Forelimb muscle (tissue), 1 donor: ENCODE data around the gene B9D1. TPM values are rescaled to one million over a fixed set of nuclear protein-coding genes. Genes with fewer than 3 reads are reported as not detected.

Source experiments
- DNase-seq: peaks from one replicate; pipeline ENCODE4 v3.0.0-alpha.2; 2013; ENCODE audit warnings: low read depth
- polyA plus RNA-seq: library from polyadenylated mRNA; unstranded; fragments of 120-200 nt; gene quantifications from one replicate; pipeline ENCODE4 v1.2.1, GENCODE V29; 2013; ENCODE audit not compliant: insufficient read length

Gene B9D1
- polyA plus RNA-seq, 1 donor = 6.3 TPM

GRCh38 chr17:19338031-19338990 is 24.2 kb downstream of the B9D1 start:
- no peak for DNase-seq

- no peak for DNase-seq
Observed at GRCh38 chr17:19337712-19338023, 24.9 kb downstream of the B9D1 start.

GRCh38 chr17:19336938-19337711 is 25.4 kb downstream of the B9D1 start:
- DNase-seq = no peak

DNA sequence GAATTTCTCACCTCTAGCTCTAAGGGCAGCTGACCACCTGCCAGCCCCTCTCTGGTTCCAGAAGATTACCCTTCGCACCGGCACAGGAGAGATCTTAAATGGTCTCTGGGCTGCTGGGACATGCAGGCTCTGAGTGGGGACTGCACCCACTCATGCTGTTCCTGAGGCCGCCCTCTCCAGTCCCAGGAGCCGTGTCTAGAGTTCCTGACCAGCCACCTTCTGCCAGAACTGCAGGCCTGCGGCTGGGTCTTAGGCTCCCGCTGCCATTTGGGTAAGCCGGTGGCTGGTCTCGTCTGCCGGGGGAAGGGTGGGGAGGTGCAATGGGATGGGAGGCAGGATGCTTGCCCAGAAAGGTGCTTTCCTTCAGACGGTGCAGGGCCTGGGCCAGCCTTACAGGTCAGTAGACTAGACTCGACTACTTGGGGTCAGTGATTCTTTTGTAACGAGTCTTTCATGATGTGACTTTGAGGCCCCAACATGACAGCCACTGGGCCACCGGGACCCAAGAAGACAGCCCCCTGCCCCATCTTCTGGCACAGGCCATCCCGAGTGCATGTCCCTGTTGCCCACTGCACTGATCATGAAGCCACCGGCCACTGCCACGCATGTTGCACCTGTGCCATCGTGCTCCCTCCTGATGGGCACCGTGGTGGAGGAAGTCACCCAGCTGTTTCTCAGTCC is 26.4 kb downstream of the B9D1 start:
- DNase-seq = no peak

DNA sequence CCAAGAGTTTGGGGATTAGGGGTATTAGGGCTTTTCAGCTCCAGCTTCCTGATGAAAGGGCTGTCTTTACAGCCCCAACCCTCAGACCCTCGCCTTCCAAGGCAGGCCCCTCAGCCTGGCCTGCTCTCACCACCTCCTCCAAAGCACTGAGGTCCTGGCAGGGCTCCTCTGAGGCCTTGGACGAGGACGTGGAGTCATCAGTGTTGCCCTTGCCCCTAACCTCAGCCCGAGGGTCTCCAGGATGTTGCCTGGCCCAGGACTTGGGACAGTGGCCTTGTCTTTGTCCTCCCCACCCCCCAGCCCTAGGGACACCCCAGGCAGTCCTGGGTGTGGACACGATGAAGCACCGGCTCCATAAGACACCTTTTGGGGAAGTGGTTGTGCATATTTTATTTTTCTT is 28.2 kb downstream of the B9D1 start:
- DNase-seq = no peak

DNA sequence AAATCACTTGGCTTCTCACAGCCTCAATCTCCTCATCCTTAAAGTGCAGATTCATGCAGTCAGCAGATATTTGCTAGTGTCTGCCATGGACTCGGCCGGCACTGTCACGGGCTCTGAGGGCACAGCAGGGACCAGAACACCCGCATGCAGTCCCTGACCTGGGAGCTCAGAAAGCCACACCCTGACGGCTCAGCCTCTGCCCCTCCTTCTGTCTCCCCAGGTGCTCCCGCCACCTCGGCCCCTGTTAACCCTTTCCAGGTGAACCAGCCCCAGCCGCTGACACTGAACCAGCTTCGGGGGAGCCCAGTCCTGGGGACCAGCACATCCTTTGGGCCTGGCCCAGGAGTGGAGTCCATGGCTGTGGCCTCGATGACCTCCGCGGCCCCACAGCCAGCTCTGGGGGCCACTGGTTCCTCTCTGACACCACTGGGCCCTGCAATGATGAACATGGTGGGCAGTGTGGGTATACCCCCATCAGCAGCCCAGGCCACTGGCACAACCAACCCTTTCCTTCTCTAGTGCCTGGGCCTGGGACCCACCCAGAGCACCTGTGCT is 28.7 kb downstream of the B9D1 start:
- DNase-seq = no peak

- DNase-seq = no peak
Observed at GRCh38 chr17:19333132-19333440, 29.4 kb downstream of the B9D1 start.

DNA sequence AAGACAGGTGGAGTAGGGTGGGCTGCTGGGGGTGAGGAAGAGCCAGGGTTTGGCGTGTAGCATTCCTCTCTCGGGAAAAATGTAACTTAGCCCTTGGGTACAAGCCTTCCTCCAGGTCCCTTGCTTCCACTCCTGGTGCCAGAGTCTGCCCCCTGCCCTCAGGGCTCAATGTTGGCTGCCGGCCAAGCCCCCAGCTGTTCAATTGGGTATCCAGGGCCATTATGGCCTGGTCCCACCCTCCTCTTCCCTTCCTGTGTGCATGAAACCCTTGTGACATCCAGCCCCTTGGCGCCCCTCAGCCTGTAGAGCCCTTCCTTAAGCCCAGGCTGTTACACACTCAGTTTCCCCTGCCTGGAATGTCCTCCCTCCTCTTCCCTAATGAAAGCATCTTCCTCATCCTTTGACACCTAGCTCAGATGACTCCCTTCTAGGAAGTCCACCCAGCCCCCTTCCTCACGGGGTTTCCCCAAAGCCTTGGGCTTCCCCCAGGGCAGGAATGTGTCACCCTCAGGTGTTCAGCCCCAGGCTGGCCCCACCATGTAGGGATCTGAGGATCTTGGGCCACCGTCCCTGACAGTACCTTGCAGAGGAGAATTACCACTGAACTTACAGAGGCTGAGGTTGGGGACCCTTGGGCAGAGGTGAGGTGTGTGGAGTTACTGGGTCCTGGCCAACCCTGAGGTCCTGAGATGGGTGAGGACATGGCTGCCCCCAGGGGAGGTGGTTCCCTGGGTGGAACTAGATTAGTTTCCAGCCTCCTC is 30.0 kb downstream of the B9D1 start:
- no peak for DNase-seq

DNA sequence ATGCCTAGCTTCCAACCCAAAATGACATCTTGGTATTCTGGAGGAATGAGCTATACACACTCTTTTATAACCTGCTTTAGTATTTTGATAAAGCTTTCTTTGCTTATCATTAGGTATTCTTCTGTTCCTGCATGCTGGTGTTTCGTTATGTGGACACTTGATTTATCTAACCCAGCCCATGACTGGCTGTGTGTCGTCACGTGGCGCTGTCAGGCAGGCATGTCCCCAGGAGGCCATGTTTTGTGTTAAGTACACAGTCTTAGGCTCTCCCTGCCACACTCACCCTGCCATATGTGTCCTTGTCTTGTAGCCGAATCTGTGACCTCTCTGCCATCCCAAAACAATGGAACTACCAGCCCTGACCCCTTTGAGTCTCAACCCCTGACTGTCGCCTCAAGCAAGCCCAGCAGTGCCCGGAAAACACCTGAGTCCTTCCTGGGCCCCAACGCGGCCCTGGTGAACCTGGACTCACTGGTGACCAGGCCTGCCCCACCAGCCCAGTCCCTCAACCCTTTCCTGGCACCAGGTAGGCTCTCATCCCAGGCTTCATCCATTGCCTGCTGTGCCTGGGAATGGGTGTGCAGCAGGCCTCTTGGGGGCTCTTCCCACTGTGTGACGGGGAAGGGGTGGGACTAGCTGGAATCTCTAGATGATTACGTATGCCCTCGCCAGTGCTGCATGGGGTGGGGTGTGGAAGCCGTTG is 30.8 kb downstream of the B9D1 start:
- no peak for DNase-seq

GRCh38 chr17:19331134-19331533 is 31.4 kb downstream of the B9D1 start:
- DNase-seq = no peak

- DNase-seq = no peak
Observed at GRCh38 chr17:19330271-19330670, 32.3 kb downstream of the B9D1 start.

- no peak for DNase-seq
Observed at GRCh38 chr17:19329839-19330238, 32.7 kb downstream of the B9D1 start.

DNA sequence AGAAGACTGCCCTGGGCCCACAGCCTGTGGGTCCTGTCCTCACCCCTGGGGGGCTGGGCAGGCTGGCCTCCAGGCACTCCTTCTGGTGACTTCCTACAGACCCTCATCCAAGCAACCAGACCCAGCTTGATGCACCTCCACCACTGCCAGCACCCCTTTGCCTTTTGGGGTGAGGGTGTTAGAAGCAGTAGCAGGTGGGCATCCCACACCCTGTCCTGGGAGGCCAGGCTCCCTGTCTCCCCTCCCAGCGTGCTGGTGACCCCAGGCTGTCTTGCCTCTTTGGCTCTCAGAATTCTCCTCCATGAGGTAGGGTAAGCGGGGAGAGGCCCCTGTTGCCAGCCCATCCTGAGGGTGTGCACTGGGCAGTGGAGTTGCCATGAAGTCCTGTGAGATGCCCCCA is 33.4 kb downstream of the B9D1 start:
- DNase-seq = no peak

- DNase-seq = no peak
Observed at GRCh38 chr17:19328441-19329061, 34.0 kb downstream of the B9D1 start.

DNA sequence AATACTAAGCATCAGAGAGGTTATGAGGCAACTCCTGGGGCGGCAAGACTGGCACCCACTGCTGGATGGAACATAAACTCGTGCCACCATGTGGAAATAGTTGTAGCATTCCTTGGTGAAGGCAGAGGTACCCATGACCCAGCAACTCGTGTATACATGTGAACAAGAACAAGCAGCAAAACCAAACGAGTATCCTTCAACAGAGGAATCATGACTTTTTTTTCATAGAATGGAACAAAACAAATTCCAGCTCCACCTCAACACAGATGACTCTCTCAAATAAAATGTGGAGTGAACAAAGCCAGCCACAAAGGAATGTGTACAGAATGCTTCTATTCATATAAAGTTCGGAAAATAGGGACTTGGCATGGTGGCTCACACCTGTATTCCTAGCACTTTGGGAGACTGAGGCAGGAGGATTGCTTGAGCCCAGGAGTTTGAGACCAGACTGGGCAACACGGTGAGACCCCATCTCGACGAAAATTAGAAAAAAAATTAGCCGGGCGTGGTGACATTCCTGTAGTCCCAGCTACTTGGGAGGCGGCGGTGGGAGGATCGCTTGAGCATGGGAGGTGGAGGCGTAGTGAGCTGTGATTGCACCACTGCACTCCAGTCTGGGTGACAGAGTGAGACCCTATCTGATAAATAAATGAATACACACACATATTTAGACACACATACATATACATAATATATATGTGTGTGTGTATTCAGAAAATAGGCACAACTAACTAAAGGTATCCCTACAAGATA is 35.3 kb downstream of the B9D1 start:
- no peak for DNase-seq

GRCh38 chr17:19325542-19325941 is 37.0 kb downstream of the B9D1 start:
- DNase-seq = no peak

DNA sequence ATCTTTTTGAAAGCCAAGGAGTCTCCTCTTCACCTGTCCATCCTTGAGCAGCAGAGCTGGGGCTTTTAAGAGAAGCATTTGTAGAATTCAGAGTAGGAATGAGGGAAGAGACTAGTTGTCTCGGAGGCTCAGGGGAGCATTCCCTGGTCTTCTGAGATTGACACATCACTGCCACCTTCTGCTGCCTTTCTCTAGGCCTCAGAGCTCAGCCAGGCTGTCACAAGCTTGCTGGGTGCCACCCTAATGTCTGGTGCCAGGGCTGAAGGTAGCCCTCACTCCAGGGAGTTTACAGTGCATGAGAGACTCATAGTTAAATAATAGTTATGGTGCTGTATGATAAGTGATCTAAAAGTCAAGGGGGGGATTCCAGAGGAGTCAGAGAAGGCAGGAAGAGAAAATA is 39.7 kb downstream of the B9D1 start:
- DNase-seq = no peak

DNA sequence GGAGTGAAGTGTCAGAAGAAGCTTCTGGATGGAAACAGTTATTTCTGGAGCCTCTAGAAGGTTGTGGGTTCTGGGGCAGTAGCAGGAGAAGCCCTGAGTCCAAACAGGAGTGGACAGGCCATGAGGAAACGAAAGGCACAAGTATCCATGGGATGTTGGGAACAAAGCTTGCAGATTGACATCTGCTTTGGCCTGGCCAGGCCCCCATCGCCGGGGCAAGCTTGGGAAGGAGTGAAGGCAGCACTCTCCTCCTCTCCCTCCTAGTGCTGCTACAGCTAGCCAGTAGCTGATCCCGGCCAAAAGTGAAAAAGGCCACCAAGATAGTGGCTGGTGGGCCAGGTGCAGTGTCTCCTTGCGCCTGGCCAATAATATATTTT is 40.4 kb downstream of the B9D1 start:
- no peak for DNase-seq

DNA sequence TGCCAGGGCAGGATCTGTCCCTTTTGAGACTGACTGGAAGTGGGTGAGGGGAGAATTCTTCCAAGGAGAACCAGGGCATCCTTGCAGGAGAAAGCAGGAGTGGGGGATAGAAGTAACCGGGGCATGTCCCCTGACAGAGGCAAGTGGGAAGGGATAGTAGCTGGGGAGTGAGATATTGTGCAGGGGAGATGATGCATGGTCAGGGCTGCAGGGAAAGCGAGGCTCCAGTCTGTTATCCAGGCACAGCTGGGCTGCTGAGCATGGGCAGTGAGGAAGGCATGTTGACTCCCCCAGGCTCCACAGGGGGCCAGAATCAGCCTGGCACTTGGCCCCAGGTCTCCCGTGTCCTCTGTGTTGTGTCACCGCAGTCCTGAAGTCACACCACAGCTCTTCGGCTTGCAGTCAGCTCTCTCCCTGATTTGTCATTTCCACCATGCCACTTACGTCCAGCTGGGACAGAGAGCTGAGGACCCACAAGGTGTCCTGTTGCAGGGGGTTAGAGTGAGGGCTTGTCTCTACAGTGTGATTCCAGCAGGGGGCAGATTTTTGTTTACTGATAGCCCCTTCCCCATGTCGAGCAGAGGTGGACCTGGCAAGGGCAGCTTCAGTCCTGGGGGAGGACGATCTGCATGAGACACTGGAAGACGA is 40.9 kb downstream of the B9D1 start:
- DNase-seq = no peak
